Measurements from ENCODE around the gene ID4. TPM values are rescaled to one million over a fixed set of nuclear protein-coding genes. Genes with fewer than 3 reads are reported as not detected.
A peak's percentile ranks its signal among the peaks of the same experiment; 100 is the strongest.

The ID4 gene
- total RNA-seq, 1 experiment from 2014 or later, result not detected

- H4K20me1 ChIP-seq (ENCODE audit: insufficient read depth, low read depth, low read length), result no peaks in the 10 kb centered on the region
- H3K27ac ChIP-seq (ENCODE audit: low read length), result no peak overlapping the region
- no peaks in the 10 kb centered on the region for H3K4me1 ChIP-seq (ENCODE audit: low read length)
- no peaks in the 10 kb centered on the region for H3K27me3 ChIP-seq (ENCODE audit: low read length)
- no peak overlapping the region for H3K4me2 ChIP-seq (ENCODE audit: low read depth, low read length, poor library complexity, severe bottlenecking)
- no peak for DNase-seq
- no peaks in the 10 kb centered on the region; the same call in 1 of the 2 replicates for H3K9me2 ChIP-seq (replicated peaks; ENCODE audit: insufficient read depth, low read length)
- no peak overlapping the region for H2AFZ ChIP-seq (ENCODE audit: low read length)
- no peaks in the 10 kb centered on the region for H3K9me3 ChIP-seq (ENCODE audit: low read length)
- H3K79me2 ChIP-seq (ENCODE audit: low read length), result no peaks in the 10 kb centered on the region
- no peaks in the 10 kb centered on the region for H3K36me3 ChIP-seq (ENCODE audit: insufficient read depth, low read length)
- no peak overlapping the region for H3K9ac ChIP-seq (ENCODE audit: low read length)
- H3K4me3 ChIP-seq (ENCODE audit: low read length), result no peak overlapping the region
These were observed 33.6 kb upstream of the ID4 start for GRCh38 chr6:19803331-19804204.

- no peaks in the 10 kb centered on the region for H4K20me1 ChIP-seq (ENCODE audit: insufficient read depth, low read depth, low read length)
- H3K4me1 ChIP-seq (ENCODE audit: low read length), result no peaks in the 10 kb centered on the region
- no peak overlapping the region for H2AFZ ChIP-seq (ENCODE audit: low read length)
- no peaks in the 10 kb centered on the region for H3K9me3 ChIP-seq (ENCODE audit: low read length)
- H3K27me3 ChIP-seq (ENCODE audit: low read length), result no peaks in the 10 kb centered on the region
- H3K79me2 ChIP-seq (ENCODE audit: low read length), result no peaks in the 10 kb centered on the region
- H3K9ac ChIP-seq (ENCODE audit: low read length), result no peak overlapping the region
- H3K36me3 ChIP-seq (ENCODE audit: insufficient read depth, low read length), result no peaks in the 10 kb centered on the region
- DNase-seq, result no peak
- H3K4me2 ChIP-seq (ENCODE audit: low read depth, low read length, poor library complexity, severe bottlenecking), result no peak overlapping the region
- H3K27ac ChIP-seq (ENCODE audit: low read length), result no peak overlapping the region
- H3K9me2 ChIP-seq (replicated peaks; ENCODE audit: insufficient read depth, low read length), result no peaks in the 10 kb centered on the region
- no peak overlapping the region for H3K4me3 ChIP-seq (ENCODE audit: low read length)
These were observed 32.7 kb upstream of the ID4 start for GRCh38 chr6:19804205-19805128.

- no peak overlapping the region for H3K4me2 ChIP-seq (ENCODE audit: low read depth, low read length, poor library complexity, severe bottlenecking)
- H3K79me2 ChIP-seq (ENCODE audit: low read length), result no peaks in the 10 kb centered on the region
- H3K27me3 ChIP-seq (ENCODE audit: low read length), result no peaks in the 10 kb centered on the region
- H3K27ac ChIP-seq (ENCODE audit: low read length), result no peak overlapping the region
- H3K9ac ChIP-seq (ENCODE audit: low read length), result no peak overlapping the region
- no peaks in the 10 kb centered on the region for H4K20me1 ChIP-seq (ENCODE audit: insufficient read depth, low read depth, low read length)
- DNase-seq, result no peak
- no peak overlapping the region for H2AFZ ChIP-seq (ENCODE audit: low read length)
- H3K4me3 ChIP-seq (ENCODE audit: low read length), result no peak overlapping the region
- no peaks in the 10 kb centered on the region for H3K9me2 ChIP-seq (replicated peaks; ENCODE audit: insufficient read depth, low read length)
- H3K4me1 ChIP-seq (ENCODE audit: low read length), result no peaks in the 10 kb centered on the region
- H3K9me3 ChIP-seq (ENCODE audit: low read length), result no peaks in the 10 kb centered on the region
- H3K36me3 ChIP-seq (ENCODE audit: insufficient read depth, low read length), result no peaks in the 10 kb centered on the region
These were observed 32.1 kb upstream of the ID4 start for GRCh38 chr6:19805129-19805481.

- Histone ChIP-seq H3K4me3 (ENCODE audit: low read length) (no peak overlapping the region), H3K9me2 (replicated peaks; ENCODE audit: insufficient read depth, low read length) (no peaks in the 10 kb centered on the region; the same call in 1 of the 2 replicates), H3K9ac (ENCODE audit: low read length) (no peak overlapping the region), H3K27me3 (ENCODE audit: low read length) (no peaks in the 10 kb centered on the region), H3K4me1 (ENCODE audit: low read length) (no peaks in the 10 kb centered on the region), H3K79me2 (ENCODE audit: low read length) (no peaks in the 10 kb centered on the region), H3K4me2 (ENCODE audit: low read depth, low read length, poor library complexity, severe bottlenecking) (no peak overlapping the region), H4K20me1 (ENCODE audit: insufficient read depth, low read depth, low read length) (no peaks in the 10 kb centered on the region), H3K27ac (ENCODE audit: low read length) (no peak overlapping the region), H2AFZ (ENCODE audit: low read length) (no peak overlapping the region), H3K36me3 (ENCODE audit: insufficient read depth, low read length) (no peaks in the 10 kb centered on the region), H3K9me3 (ENCODE audit: low read length) (no peaks in the 10 kb centered on the region)
- no peak for DNase-seq
These were observed 30.2 kb upstream of the ID4 start for GRCh38 chr6:19806971-19807396.

GRCh38 chr6:19811397-19812079, 25.6 kb upstream of the ID4 start:
- Histone ChIP-seq H3K9ac (ENCODE audit: low read length) (no peak overlapping the region), H3K27ac (ENCODE audit: low read length) (no peak overlapping the region), H3K27me3 (ENCODE audit: low read length) (no peaks in the 10 kb centered on the region), H3K79me2 (ENCODE audit: low read length) (no peaks in the 10 kb centered on the region), H3K4me3 (ENCODE audit: low read length) (no peak overlapping the region), H3K36me3 (ENCODE audit: insufficient read depth, low read length) (no peaks in the 10 kb centered on the region), H3K9me2 (replicated peaks; ENCODE audit: insufficient read depth, low read length) (no peaks in the 10 kb centered on the region; the same call in 1 of the 2 replicates), H4K20me1 (ENCODE audit: insufficient read depth, low read depth, low read length) (no peaks in the 10 kb centered on the region), H3K4me2 (ENCODE audit: low read depth, low read length, poor library complexity, severe bottlenecking) (no peak overlapping the region), H3K4me1 (ENCODE audit: low read length) (no peaks in the 10 kb centered on the region), H3K9me3 (ENCODE audit: low read length) (no peaks in the 10 kb centered on the region), H2AFZ (ENCODE audit: low read length) (no peak overlapping the region)
- no peak for DNase-seq

- Histone ChIP-seq H3K4me2 (ENCODE audit: low read depth, low read length, poor library complexity, severe bottlenecking) (no peak overlapping the region), H3K27me3 (ENCODE audit: low read length) (no peaks in the 10 kb centered on the region), H3K79me2 (ENCODE audit: low read length) (no peaks in the 10 kb centered on the region), H2AFZ (ENCODE audit: low read length) (no peak overlapping the region), H3K36me3 (ENCODE audit: insufficient read depth, low read length) (no peaks in the 10 kb centered on the region), H4K20me1 (ENCODE audit: insufficient read depth, low read depth, low read length) (no peaks in the 10 kb centered on the region), H3K9me2 (replicated peaks; ENCODE audit: insufficient read depth, low read length) (no peaks in the 10 kb centered on the region; the same call in 1 of the 2 replicates), H3K9me3 (ENCODE audit: low read length) (no peaks in the 10 kb centered on the region), H3K4me3 (ENCODE audit: low read length) (no peak overlapping the region), H3K9ac (ENCODE audit: low read length) (no peak overlapping the region), H3K4me1 (ENCODE audit: low read length) (no peaks in the 10 kb centered on the region), H3K27ac (ENCODE audit: low read length) (no peak overlapping the region)
- peak; percentile 59 for DNase-seq
These were observed 24.6 kb upstream of the ID4 start for GRCh38 chr6:19812512-19813119.

- Histone ChIP-seq H3K4me3 (ENCODE audit: low read length) (no peak overlapping the region), H3K9ac (ENCODE audit: low read length) (no peak overlapping the region), H3K36me3 (ENCODE audit: insufficient read depth, low read length) (no peaks in the 10 kb centered on the region), H3K4me2 (ENCODE audit: low read depth, low read length, poor library complexity, severe bottlenecking) (no peak overlapping the region), H3K4me1 (ENCODE audit: low read length) (no peaks in the 10 kb centered on the region), H2AFZ (ENCODE audit: low read length) (no peak overlapping the region), H3K27ac (ENCODE audit: low read length) (no peak overlapping the region), H3K9me2 (replicated peaks; ENCODE audit: insufficient read depth, low read length) (no peaks in the 10 kb centered on the region), H4K20me1 (ENCODE audit: insufficient read depth, low read depth, low read length) (no peaks in the 10 kb centered on the region), H3K27me3 (ENCODE audit: low read length) (no peaks in the 10 kb centered on the region), H3K79me2 (ENCODE audit: low read length) (no peaks in the 10 kb centered on the region), H3K9me3 (ENCODE audit: low read length) (no peaks in the 10 kb centered on the region)
- no peak for DNase-seq
These were observed 18.4 kb upstream of the ID4 start for GRCh38 chr6:19818805-19819204.
